Measurements from ENCODE around the gene ZKSCAN3. TPM values are rescaled to one million over a fixed set of nuclear protein-coding genes. Genes with fewer than 3 reads are reported as not detected.

ZKSCAN3 gene
- total RNA-seq, 1 experiment from 2014 or later: 11.2 TPM

DNA sequence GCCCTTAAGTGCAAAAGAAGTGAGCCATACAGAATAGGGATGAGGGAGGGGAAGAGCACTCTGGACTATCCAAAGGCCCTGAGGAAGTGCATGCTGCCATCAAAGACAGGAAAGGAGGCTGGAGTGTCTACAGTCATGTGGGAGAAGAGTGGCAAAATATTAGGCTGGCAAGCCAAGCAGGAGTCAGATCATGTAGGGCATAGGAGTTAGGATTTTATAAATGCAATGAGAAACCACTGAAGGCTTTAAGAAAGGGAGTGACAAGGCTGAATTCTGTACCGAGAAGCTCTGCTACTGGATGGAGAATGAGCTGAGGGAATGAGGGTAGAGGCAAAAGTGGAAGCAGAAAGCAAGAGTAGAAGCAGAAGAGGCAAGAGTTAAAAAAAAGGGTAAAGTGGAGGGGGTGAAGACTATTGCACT lies 16.1 kb upstream of the ZKSCAN3 start (continued):
- TF ChIP-seq, protein P1, sequence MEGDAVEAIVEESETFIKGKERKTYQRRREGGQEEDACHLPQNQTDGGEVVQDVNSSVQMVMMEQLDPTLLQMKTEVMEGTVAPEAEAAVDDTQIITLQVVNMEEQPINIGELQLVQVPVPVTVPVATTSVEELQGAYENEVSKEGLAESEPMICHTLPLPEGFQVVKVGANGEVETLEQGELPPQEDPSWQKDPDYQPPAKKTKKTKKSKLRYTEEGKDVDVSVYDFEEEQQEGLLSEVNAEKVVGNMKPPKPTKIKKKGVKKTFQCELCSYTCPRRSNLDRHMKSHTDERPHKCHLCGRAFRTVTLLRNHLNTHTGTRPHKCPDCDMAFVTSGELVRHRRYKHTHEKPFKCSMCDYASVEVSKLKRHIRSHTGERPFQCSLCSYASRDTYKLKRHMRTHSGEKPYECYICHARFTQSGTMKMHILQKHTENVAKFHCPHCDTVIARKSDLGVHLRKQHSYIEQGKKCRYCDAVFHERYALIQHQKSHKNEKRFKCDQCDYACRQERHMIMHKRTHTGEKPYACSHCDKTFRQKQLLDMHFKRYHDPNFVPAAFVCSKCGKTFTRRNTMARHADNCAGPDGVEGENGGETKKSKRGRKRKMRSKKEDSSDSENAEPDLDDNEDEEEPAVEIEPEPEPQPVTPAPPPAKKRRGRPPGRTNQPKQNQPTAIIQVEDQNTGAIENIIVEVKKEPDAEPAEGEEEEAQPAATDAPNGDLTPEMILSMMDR (IDR thresholded peaks at IDR 0.05 in 2 of 3, conservative IDR thresholded peaks at IDR 0.05 in 1 of 3; ENCODE audit: borderline replicate concordance in 1 of 3, insufficient read depth in 1 of 3, low read depth in 2 of 3, low read length in 2 of 3): no peak
- TF ChIP-seq EZH2phosphoT487 (IDR thresholded peaks at IDR 0.05; ENCODE audit: borderline replicate concordance): no peak

- intact Hi-C loops (cut with micrococcal nuclease): loop anchor here (5.0 kb wide), 1 partner anchor 67 kb away; the partner anchor contains the start of gene ZSCAN26
- CTCF ChIA-PET: interaction anchor here (1.2 kb wide), 1 partner anchor 21 kb away, joined by 9 read pairs; no protein-coding TSS in a partner anchor
These were observed 15.3 kb upstream of the ZKSCAN3 start for GRCh38 chr6:28334286-28335039.

More at GRCh38 chr6:28334286-28335039, 15.3 kb upstream of the ZKSCAN3 start:
- ChIA-PET POLR2A (interaction anchor here (1.0 to 2.0 kb wide), 5 partner anchors 14 to 49 kb away, joined by 3 to 14 read pairs (median 9); partner anchors contain the start of gene ZKSCAN3), RAD21 (ENCODE audit: low non-redundant PET in 1 of 2, low total read pairs in 2 of 2, uncharacterized antibody in 2 of 2, unreplicated experiment in 2 of 2) (no interaction called here)
- DNase-seq (ENCODE audit: low read depth, low spot score) (no peak), ATAC-seq (no peak)
- no peaks in the 10 kb centered on the region for H3K27me3 ChIP-seq (ENCODE audit: insufficient read depth, low read length)
- H3K4me2 ChIP-seq (ENCODE audit: low read length): peak overlapping the region; percentile 85
- no peaks in the 10 kb centered on the region for H3K36me3 ChIP-seq (ENCODE audit: control insufficient read depth in 1 of 2, insufficient read depth in 2 of 2, low read length in 2 of 2)
- no peaks in the 10 kb centered on the region for H3K9me2 ChIP-seq (ENCODE audit: insufficient read depth)
- no peaks in the 10 kb centered on the region for H3K9me3 ChIP-seq (ENCODE audit: control insufficient read depth in 1 of 2, insufficient read depth in 1 of 2, low read depth in 1 of 2, low read length in 2 of 2)
- H2AFZ ChIP-seq (ENCODE audit: low read depth, low read length, poor library complexity, severe bottlenecking): no peak overlapping the region
- TF ChIP-seq ZNF274 (IDR thresholded peaks at IDR 0.05; ENCODE audit: low read depth, low read length): no peak
- TF ChIP-seq, protein P2, sequence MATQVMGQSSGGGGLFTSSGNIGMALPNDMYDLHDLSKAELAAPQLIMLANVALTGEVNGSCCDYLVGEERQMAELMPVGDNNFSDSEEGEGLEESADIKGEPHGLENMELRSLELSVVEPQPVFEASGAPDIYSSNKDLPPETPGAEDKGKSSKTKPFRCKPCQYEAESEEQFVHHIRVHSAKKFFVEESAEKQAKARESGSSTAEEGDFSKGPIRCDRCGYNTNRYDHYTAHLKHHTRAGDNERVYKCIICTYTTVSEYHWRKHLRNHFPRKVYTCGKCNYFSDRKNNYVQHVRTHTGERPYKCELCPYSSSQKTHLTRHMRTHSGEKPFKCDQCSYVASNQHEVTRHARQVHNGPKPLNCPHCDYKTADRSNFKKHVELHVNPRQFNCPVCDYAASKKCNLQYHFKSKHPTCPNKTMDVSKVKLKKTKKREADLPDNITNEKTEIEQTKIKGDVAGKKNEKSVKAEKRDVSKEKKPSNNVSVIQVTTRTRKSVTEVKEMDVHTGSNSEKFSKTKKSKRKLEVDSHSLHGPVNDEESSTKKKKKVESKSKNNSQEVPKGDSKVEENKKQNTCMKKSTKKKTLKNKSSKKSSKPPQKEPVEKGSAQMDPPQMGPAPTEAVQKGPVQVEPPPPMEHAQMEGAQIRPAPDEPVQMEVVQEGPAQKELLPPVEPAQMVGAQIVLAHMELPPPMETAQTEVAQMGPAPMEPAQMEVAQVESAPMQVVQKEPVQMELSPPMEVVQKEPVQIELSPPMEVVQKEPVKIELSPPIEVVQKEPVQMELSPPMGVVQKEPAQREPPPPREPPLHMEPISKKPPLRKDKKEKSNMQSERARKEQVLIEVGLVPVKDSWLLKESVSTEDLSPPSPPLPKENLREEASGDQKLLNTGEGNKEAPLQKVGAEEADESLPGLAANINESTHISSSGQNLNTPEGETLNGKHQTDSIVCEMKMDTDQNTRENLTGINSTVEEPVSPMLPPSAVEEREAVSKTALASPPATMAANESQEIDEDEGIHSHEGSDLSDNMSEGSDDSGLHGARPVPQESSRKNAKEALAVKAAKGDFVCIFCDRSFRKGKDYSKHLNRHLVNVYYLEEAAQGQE (IDR thresholded peaks at IDR 0.05; ENCODE audit: low read depth): no peak
- no peak for TF ChIP-seq EGR1 (IDR thresholded peaks at IDR 0.05; ENCODE audit: low read depth)
- TF ChIP-seq, protein P1 (IDR thresholded peaks at IDR 0.05 in 2 of 3, conservative IDR thresholded peaks at IDR 0.05 in 1 of 3; ENCODE audit: borderline replicate concordance in 1 of 3, insufficient read depth in 1 of 3, low read depth in 2 of 3, low read length in 2 of 3): no peak
- no peak for TF ChIP-seq EZH2 (IDR thresholded peaks at IDR 0.05)
- no peak for TF ChIP-seq SIN3A (IDR thresholded peaks at IDR 0.05; ENCODE audit: low read depth)
- H3K4me1 ChIP-seq (ENCODE audit: control insufficient read depth in 1 of 2, insufficient read depth in 2 of 2, low read length in 2 of 2): peaks cover 13 to 19% of the 10 kb centered on the region in 2 experiments; a peak in 3 of 4 replicates
- no peaks in the 10 kb centered on the region for H4K20me1 ChIP-seq (ENCODE audit: insufficient read depth)
- peak overlapping the region; percentile 78 for H3K9ac ChIP-seq (ENCODE audit: low read length)
- no TSS peak for BruUV-seq (replicated peaks)
- peak overlapping the region in 1 of 2 experiments; percentile 77; a peak in 2 of 4 replicates for H3K4me3 ChIP-seq (replicated peaks in 1 of 2; ENCODE audit: low read depth in 1 of 2, low read length in 2 of 2)
- H3K27ac ChIP-seq (ENCODE audit: low read depth, low read length): peak overlapping the region; percentile 77; the same call in 1 of the 2 replicates
- H3K79me2 ChIP-seq (ENCODE audit: insufficient read depth, low read length): peaks cover 5% of the 10 kb centered on the region; the same call in 1 of the 2 replicates

Data from HCT116 (cell line).